ENCODE measurements around the gene MCC.

DNA sequence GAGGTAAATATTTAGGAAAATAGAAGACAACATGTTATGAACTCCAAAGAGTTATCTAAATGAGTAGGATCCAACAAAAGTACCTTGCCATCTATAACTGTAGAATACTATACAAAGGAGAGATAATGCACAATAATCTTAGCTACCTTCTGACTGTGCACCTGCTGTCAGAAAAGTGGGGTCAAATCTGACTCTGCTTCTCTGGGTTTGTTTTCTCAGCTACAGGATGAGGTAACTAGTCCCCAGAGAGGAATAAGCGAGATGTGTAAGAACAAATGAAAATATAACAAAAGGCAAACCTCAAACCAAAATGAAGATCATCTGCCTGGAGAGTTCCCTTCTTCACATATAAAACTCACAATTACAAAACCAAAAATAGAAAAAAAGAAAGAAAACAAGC lies 306.8 kb downstream of the MCC start:
- TF ChIP-seq FOXA1 (IDR thresholded peaks at IDR 0.05) (no peak), FOXK2 (IDR thresholded peaks at IDR 0.05) (no peak), BHLHE40 (IDR thresholded peaks at IDR 0.05; ENCODE audit: borderline replicate concordance) (no peak), SUZ12 (IDR thresholded peaks at IDR 0.05) (no peak), TARDBP (IDR thresholded peaks at IDR 0.05) (no peak), FOXM1 (IDR thresholded peaks at IDR 0.05; ENCODE audit: borderline replicate concordance) (no peak), LEF1 (IDR thresholded peaks at IDR 0.05; ENCODE audit: borderline replicate concordance) (no peak), ELF4 (IDR thresholded peaks at IDR 0.05) (no peak), CTBP1 (IDR thresholded peaks at IDR 0.05; ENCODE audit: borderline replicate concordance) (no peak), L3MBTL2 (conservative IDR thresholded peaks at IDR 0.05) (no peak), ZNF384 (IDR thresholded peaks at IDR 0.05) (no peak), ARNT (IDR thresholded peaks at IDR 0.05) (no peak)
- TF ChIP-seq, protein P1, sequence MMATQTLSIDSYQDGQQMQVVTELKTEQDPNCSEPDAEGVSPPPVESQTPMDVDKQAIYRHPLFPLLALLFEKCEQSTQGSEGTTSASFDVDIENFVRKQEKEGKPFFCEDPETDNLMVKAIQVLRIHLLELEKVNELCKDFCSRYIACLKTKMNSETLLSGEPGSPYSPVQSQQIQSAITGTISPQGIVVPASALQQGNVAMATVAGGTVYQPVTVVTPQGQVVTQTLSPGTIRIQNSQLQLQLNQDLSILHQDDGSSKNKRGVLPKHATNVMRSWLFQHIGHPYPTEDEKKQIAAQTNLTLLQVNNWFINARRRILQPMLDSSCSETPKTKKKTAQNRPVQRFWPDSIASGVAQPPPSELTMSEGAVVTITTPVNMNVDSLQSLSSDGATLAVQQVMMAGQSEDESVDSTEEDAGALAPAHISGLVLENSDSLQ (IDR thresholded peaks at IDR 0.05): no peak
